ENCODE results near the gene ALDH16A1.

GRCh38 chr19:49427339-49427738, 25.7 kb upstream of the ALDH16A1 start:
- TF ChIP-seq CTCF (IDR thresholded peaks at IDR 0.05): no peak
- no peak for TF ChIP-seq EZH2 (IDR thresholded peaks at IDR 0.05)

Data from neural progenitor cell (in vitro differentiated cells).